Dendritic cell treated with granulocyte-macrophage colony-stimulating factor and Interleukin-4, amounts not matched to agents 40 ng/mL and 50 ng/mL, for 4 days (primary cell): ENCODE data around the gene KDF1.
"Not testable (repeated sequence)": the region's sequence is repeated elsewhere in the genome, so short reads cannot be mapped to it uniquely, and the experiment has no call there.

ENCODE experiments used
- H3K27ac Mint-ChIP-seq: one replicate; pipeline ENCODE4 v1.8.0; 2022; ENCODE audit warnings: mild to moderate bottlenecking, mixed read lengths
- H3K27me3 Mint-ChIP-seq: one replicate; pipeline ENCODE4 v1.8.0; 2022; ENCODE audit warnings: mild to moderate bottlenecking, mixed read lengths
- H3K36me3 Mint-ChIP-seq: one replicate; pipeline ENCODE4 v1.8.0; 2022; ENCODE audit warnings: low read depth, mixed read lengths
- H3K4me1 Mint-ChIP-seq: one replicate; pipeline ENCODE4 v1.8.0; 2022; ENCODE audit warnings: low read depth, mixed read lengths
- H3K4me3 Mint-ChIP-seq: one replicate; pipeline ENCODE4 v1.8.0; 2022; ENCODE audit warnings: mild to moderate bottlenecking, moderate library complexity, mixed read lengths
- H3K9me3 Mint-ChIP-seq: one replicate; pipeline ENCODE4 v1.8.0; 2022; ENCODE audit warnings: mixed read lengths
- intact Hi-C: fragments of 100-400 bp; cut with micrococcal nuclease; formaldehyde crosslinking; loops from one replicate; pipeline ENCODE4 v1.15.0; 2022

Gene KDF1

GRCh38 chr1:26999440-26999987 is 39.2 kb upstream of the KDF1 start:
- Mint-ChIP-seq H3K27me3 (peaks cover 30% of the 10 kb centered on the region), H3K27ac (no peak overlapping the region), H3K36me3 (no peaks in the 10 kb centered on the region), H3K9me3 (no peaks in the 10 kb centered on the region), H3K4me1 (peaks cover 40% of the 10 kb centered on the region), H3K4me3 (no peak overlapping the region)
- intact Hi-C loops, result loop anchor here (5.0 kb wide), 1 partner anchor 43 kb away; no protein-coding TSS in a partner anchor

DNA sequence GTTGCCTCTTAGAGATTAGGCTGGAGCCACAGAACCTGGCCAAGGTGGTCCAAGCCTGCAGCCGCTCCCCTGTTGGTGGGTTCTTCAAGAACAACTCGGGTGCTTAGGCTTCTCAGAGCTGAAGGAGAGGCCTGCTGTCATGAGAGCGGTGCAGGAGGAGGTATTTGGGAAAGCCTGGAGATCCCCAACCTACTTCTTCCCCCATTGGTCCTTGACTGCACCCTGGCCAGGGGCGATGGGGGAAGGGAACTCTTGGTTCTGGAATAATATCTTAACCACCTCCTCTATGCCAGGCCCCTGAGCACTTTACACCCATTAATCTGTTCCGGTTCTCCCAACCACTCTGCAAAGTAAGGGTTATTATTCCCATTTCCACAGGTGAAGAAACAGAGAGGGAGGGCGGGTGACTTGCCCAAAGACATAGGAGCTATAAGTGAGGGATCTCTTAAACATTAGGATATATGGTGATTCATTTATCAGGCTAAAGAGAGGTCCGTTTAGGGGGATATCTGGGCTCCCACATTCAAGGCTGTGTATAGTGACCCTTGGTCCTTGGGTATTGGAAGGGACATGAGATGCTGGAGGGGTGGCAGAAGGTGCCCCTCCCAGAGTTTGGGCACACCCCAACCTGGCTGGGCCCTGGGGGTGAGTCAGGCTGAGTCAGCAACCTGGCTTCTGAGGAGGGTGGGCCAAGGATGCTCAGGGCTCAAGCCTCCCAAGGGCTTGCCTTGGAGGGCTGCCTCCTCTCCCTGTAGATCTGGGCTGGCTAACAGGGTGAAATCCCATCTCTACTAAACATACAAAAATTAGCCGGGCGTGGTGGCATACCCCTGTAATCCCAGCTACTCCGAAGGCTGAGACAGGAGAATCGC is 38.4 kb upstream of the KDF1 start:
- Mint-ChIP-seq H3K27ac (peak overlapping the region; percentile 48), H3K4me1 (peaks cover 40% of the 10 kb centered on the region), H3K9me3 (no peaks in the 10 kb centered on the region), H3K4me3 (no peak overlapping the region), H3K36me3 (no peaks in the 10 kb centered on the region), H3K27me3 (peaks cover 33% of the 10 kb centered on the region)
- intact Hi-C loops, result loop anchor here (5.0 kb wide), 1 partner anchor 44 kb away; no protein-coding TSS in a partner anchor

DNA sequence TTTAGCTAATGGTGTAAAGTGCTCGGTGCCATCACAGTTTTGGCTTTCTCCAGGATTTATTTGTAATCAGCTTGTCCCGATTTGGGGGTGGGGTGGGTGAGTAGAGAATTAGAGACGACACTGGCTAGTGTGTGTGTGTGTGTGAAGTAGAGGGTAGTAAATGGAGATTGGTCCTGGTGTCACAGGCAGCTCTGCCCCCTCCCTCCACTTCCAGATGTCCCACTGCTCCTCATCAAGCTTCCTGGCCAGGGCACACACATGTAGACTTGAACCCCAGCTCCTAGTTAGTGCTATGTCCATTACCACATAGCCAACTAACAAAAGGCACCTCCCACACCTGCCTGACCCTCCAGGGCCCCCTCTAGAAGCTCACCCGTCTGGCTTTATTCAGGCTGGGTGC is 36.4 kb upstream of the KDF1 start:
- Mint-ChIP-seq H3K27ac (no peak overlapping the region), H3K27me3 (peaks cover 47% of the 10 kb centered on the region)

DNA sequence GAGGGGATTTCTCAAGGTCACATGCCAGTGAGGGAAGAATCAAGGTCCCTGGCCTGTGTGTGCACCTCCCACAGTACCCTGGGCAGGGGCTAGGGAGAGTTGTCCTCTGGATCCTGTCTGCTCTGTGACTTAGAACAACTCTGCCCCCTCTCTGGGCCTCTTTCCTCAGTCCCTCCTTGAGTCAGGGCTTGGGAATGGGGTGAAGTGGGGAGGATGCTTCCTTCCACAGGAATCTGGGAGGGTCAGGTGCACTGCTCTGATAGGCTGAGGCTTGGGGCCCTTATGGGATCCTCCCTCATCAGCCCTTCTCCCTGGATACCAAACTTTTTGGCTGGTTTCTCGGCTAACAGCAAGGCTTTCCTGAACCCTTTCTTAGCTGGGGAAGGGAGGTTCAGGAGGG is 35.8 kb upstream of the KDF1 start:
- no peak overlapping the region for H3K4me3 Mint-ChIP-seq
- peaks cover 54% of the 10 kb centered on the region for H3K27me3 Mint-ChIP-seq
- H3K9me3 Mint-ChIP-seq, result no peaks in the 10 kb centered on the region
- peaks cover 37% of the 10 kb centered on the region for H3K4me1 Mint-ChIP-seq
- no peak overlapping the region for H3K27ac Mint-ChIP-seq
- H3K36me3 Mint-ChIP-seq, result no peaks in the 10 kb centered on the region
- intact Hi-C loops, result loop anchor here (2.0 to 5.0 kb wide), 2 partner anchors 46 to 101 kb away; no protein-coding TSS in a partner anchor

More for the DNA sequence above, 36.4 kb upstream of the KDF1 start:
- intact Hi-C loops, result loop anchor here (2.0 to 5.0 kb wide), 2 partner anchors 46 to 100 kb away; no protein-coding TSS in a partner anchor
- Mint-ChIP-seq H3K36me3 (no peaks in the 10 kb centered on the region), H3K4me3 (no peak overlapping the region), H3K4me1 (peaks cover 37% of the 10 kb centered on the region), H3K9me3 (no peaks in the 10 kb centered on the region)

GRCh38 chr1:26994787-26995517 is 34.7 kb upstream of the KDF1 start:
- intact Hi-C loops, result loop anchor here (5.0 kb wide), 1 partner anchor 47 kb away; no protein-coding TSS in a partner anchor
- no peak overlapping the region for H3K27ac Mint-ChIP-seq
- peaks cover 60% of the 10 kb centered on the region for H3K27me3 Mint-ChIP-seq
- H3K9me3 Mint-ChIP-seq, result no peaks in the 10 kb centered on the region
- H3K4me3 Mint-ChIP-seq, result peak overlapping the region; percentile 62
- no peaks in the 10 kb centered on the region for H3K36me3 Mint-ChIP-seq
- H3K4me1 Mint-ChIP-seq, result peaks cover 30% of the 10 kb centered on the region

GRCh38 chr1:26994020-26994786 is 33.9 kb upstream of the KDF1 start:
- Mint-ChIP-seq H3K36me3 (no peaks in the 10 kb centered on the region), H3K4me3 (peak overlapping the region; percentile 62), H3K4me1 (peaks cover 38% of the 10 kb centered on the region), H3K27me3 (peaks cover 66% of the 10 kb centered on the region), H3K9me3 (no peaks in the 10 kb centered on the region), H3K27ac (no peak overlapping the region)
- intact Hi-C loops, result no loop called here

GRCh38 chr1:26993237-26994019 is 33.2 kb upstream of the KDF1 start, which contains the start of gene TRNP1:
TSS of gene TRNP1 (plus strand) at chr1:26993692. CDS start at chr1:26993787, 95 bp downstream.
- Mint-ChIP-seq H3K4me1 (peaks cover 40% of the 10 kb centered on the region), H3K9me3 (no peaks in the 10 kb centered on the region), H3K4me3 (peak within 1 kb of the TSS; percentile 62), H3K27me3 (peaks cover 69% of the 10 kb centered on the region), H3K36me3 (no peaks in the 10 kb centered on the region), H3K27ac (no peak within 1 kb of the TSS)
- intact Hi-C loops, result no loop called here

DNA sequence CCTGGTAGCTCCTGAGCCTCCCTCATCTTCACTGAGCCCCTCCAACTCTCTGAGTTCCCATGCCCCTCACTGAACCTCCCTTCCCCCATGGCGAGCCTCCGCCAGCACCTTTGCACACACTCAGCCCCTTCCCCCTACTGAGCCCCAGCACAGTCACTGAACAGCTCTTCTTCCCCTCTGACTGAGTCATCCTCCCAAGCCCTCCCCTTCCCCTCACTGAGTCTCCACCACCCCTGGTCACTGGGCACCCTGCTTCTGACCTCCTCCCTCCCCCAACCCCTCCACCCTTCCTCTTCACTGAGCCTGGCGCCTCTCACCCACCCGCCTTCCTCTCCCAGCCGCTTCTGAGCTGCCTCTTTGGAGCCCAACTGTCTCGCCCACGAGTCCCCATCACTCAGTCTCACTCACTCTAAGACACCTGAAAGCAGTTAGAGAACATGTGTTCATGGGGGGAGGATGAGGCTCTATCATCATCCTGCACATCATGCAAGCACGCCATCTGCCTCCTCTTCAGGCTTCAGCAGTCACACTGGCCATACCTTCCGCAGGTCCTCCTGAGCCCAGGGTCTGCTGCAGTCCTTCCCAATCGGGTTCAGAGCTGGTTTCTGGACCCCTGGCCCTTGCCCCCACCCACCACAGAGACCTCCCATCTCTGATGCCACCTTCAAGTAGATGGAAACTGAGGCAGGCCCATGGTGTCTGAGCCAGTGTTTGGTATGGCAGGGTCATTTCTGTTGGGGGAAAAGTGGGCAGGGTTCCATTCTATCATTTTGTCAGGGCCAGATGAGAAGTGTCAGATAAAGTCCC is 31.2 kb upstream of the KDF1 start:
- Mint-ChIP-seq H3K36me3 (no peaks in the 10 kb centered on the region), H3K9me3 (no peaks in the 10 kb centered on the region)
- intact Hi-C loops, result no loop called here

GRCh38 chr1:26989403-26990109 is 29.3 kb upstream of the KDF1 start:
- Mint-ChIP-seq H3K4me1 (peaks cover 30% of the 10 kb centered on the region), H3K27me3 (peaks cover 61% of the 10 kb centered on the region)
- H3K36me3 Mint-ChIP-seq, H3K4me3 Mint-ChIP-seq, intact Hi-C loops, H3K9me3 Mint-ChIP-seq, H3K27ac Mint-ChIP-seq: not testable (repeated sequence)

More for the DNA sequence above, 31.2 kb upstream of the KDF1 start:
- Mint-ChIP-seq H3K27me3 (peaks cover 72% of the 10 kb centered on the region), H3K4me1 (peaks cover 30% of the 10 kb centered on the region), H3K27ac (no peak overlapping the region), H3K4me3 (no peak overlapping the region)

- H3K36me3 Mint-ChIP-seq, result no peaks in the 10 kb centered on the region
- peaks cover 18% of the 10 kb centered on the region for H3K4me1 Mint-ChIP-seq
- intact Hi-C loops, result no loop called here
- no peak overlapping the region for H3K27ac Mint-ChIP-seq
- peaks cover 59% of the 10 kb centered on the region for H3K27me3 Mint-ChIP-seq
- H3K9me3 Mint-ChIP-seq, result no peaks in the 10 kb centered on the region
- no peak overlapping the region for H3K4me3 Mint-ChIP-seq
Measured at GRCh38 chr1:26986658-26987057, 26.4 kb upstream of the KDF1 start.

DNA sequence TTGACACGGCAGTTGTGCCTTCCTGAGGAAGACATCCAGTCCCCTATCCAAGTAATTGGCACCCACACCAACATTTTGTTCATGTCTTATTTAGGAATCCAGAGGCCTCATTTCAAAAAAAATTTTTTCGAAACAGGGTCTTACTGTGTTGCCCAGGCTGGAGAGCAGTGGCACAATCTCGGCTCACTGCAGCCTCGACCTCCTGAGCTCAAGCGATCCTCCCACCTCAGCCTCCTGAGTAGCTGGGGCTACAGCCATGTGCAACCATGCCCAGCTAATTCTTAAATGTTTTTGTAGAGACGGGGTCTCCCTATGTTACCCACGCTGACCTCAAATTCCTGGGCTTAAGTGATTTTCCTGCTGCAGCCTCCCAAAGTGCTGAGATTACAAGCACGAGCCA is 24.0 kb upstream of the KDF1 start:
- Mint-ChIP-seq H3K36me3 (no peaks in the 10 kb centered on the region), H3K9me3 (no peaks in the 10 kb centered on the region), H3K4me1 (peaks cover 2% of the 10 kb centered on the region), H3K27ac (no peak overlapping the region), H3K27me3 (peaks cover 46% of the 10 kb centered on the region), H3K4me3 (no peak overlapping the region)
- intact Hi-C loops, result no loop called here

DNA sequence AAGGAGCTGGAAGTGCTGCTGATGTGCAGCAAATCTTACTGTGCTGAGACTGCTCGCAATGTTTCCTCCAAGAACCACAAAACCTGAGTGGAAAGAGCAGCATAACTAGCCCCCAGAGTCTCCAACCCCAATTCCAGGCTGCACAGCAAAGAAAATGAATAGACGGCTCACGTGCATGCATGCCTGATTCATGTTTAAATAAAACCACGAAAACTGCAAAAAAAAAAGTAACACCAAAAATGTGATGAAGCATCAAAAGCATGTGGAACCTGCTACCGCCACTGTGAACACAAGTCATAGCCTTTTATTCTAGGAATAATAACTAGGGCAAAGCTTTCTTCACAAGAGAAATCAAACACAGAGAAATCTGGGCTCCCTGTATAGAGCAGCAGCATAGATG is 23.6 kb upstream of the KDF1 start:
- H3K4me1 Mint-ChIP-seq, result no peaks in the 10 kb centered on the region
- intact Hi-C loops, result no loop called here
- peaks cover 45% of the 10 kb centered on the region for H3K27me3 Mint-ChIP-seq
- no peaks in the 10 kb centered on the region for H3K9me3 Mint-ChIP-seq
- no peaks in the 10 kb centered on the region for H3K36me3 Mint-ChIP-seq
- no peak overlapping the region for H3K4me3 Mint-ChIP-seq
- H3K27ac Mint-ChIP-seq, result no peak overlapping the region
